ACC112 (cell line): Measurements from ENCODE around the gene CALHM1.

Source experiments
- H2AFZ ChIP-seq: fragments of 200-600 bp; sonication (generic); one replicate; pipeline ENCODE4 v1.6.0; 2017; ENCODE audit warnings: antibody characterized with exemption, low read length; ENCODE audit not compliant: unreplicated experiment
- H3K27ac ChIP-seq: fragments of 200-600 bp; sonication (generic); 2 replicates; pipeline ENCODE4 v1.5.1; 2014; ENCODE audit warnings: low read depth, mild to moderate bottlenecking, antibody characterized with exemption, low read length, moderate library complexity
- H3K27me3 ChIP-seq: fragments of 200-600 bp; sonication (generic); 2 replicates; pipeline ENCODE4 v1.6.1; 2014; ENCODE audit warnings: mild to moderate bottlenecking, antibody characterized with exemption, low read length, moderate library complexity, mixed read lengths; ENCODE audit not compliant: insufficient read depth
- H3K36me3 ChIP-seq: fragments of 200-600 bp; sonication (generic); 2 replicates; pipeline ENCODE4 v1.6.1; 2016; ENCODE audit warnings: mild to moderate bottlenecking, antibody characterized with exemption, low read length, moderate library complexity, mixed read lengths; ENCODE audit not compliant: insufficient read depth
- H3K4me1 ChIP-seq: fragments of 200-600 bp; sonication (generic); one replicate; pipeline ENCODE4 v1.6.1; 2016; ENCODE audit warnings: low read length, mixed read lengths; ENCODE audit not compliant: insufficient read depth, unreplicated experiment, control insufficient read depth
- H3K4me3 ChIP-seq: fragments of 200-600 bp; sonication (generic); 2 replicates; pipeline ENCODE4 v1.5.1; 2014; ENCODE audit warnings: mild to moderate bottlenecking, low read depth, low read length
- H3K79me2 ChIP-seq: fragments of 200-600 bp; sonication (generic); one replicate; pipeline ENCODE4 v1.6.0; 2016; ENCODE audit warnings: low read length; ENCODE audit not compliant: control insufficient read depth, unreplicated experiment, insufficient read depth

CALHM1 gene

GRCh38 chr10:103470761-103471653 is 12.3 kb upstream of the CALHM1 start:
- H2AFZ ChIP-seq, result no peak overlapping the region
- no peaks in the 10 kb centered on the region for H3K36me3 ChIP-seq
- H3K27me3 ChIP-seq, result no peaks in the 10 kb centered on the region
- H3K4me3 ChIP-seq, result no peak overlapping the region
- H3K27ac ChIP-seq, result no peak overlapping the region
- H3K4me1 ChIP-seq, result peaks cover 15% of the 10 kb centered on the region
- no peaks in the 10 kb centered on the region for H3K79me2 ChIP-seq

DNA sequence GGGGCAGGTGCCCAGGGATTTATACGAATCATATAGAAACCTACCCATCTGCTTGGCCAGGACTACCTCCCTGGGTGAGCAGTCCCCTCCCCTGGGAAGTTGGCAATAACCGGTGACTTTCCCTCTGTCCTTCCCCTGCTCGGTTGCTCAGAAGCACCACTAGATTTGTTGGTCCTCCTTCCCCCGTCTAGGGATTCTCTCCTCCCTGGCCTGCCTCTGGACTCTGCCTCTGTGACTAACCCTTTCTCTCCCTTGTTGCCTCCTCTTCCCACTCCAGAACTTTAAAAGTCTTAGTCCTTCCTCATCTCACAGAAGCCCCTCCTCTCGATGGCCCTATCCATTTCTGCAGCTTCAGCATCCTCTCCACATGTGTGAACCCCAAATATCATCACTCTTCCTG is 10.5 kb upstream of the CALHM1 start:
- no peak overlapping the region for H2AFZ ChIP-seq
- H3K27ac ChIP-seq, result no peak overlapping the region
- no peaks in the 10 kb centered on the region for H3K27me3 ChIP-seq
- H3K4me1 ChIP-seq, result peaks cover 15% of the 10 kb centered on the region
- no peak overlapping the region for H3K4me3 ChIP-seq
- H3K79me2 ChIP-seq, result no peaks in the 10 kb centered on the region
- no peaks in the 10 kb centered on the region for H3K36me3 ChIP-seq

DNA sequence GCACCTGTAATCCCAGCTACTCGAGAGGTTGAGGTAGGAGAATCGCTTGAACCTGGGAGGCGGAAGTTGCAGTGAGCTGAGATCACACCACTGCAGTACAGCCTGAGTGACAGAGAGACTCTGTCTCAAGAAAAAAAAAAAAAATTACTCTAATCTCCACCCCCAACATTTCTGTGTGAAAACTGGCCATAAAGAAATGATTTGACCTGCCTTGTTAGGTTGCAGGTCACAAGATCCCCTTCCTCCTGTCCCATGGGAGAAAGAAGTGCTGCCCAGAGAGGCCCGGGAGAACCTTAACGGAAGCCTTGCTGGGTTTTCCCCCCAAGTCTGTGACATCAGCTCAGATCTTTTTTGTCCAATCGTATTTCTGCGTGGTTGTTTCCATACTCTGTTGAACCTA is 8.7 kb upstream of the CALHM1 start:
- H3K79me2 ChIP-seq, result no peaks in the 10 kb centered on the region
- no peaks in the 10 kb centered on the region for H3K36me3 ChIP-seq
- no peak overlapping the region for H3K4me3 ChIP-seq
- no peaks in the 10 kb centered on the region for H3K27me3 ChIP-seq
- H3K27ac ChIP-seq, result no peak overlapping the region
- H2AFZ ChIP-seq, result no peak overlapping the region
- peaks cover 18% of the 10 kb centered on the region for H3K4me1 ChIP-seq

DNA sequence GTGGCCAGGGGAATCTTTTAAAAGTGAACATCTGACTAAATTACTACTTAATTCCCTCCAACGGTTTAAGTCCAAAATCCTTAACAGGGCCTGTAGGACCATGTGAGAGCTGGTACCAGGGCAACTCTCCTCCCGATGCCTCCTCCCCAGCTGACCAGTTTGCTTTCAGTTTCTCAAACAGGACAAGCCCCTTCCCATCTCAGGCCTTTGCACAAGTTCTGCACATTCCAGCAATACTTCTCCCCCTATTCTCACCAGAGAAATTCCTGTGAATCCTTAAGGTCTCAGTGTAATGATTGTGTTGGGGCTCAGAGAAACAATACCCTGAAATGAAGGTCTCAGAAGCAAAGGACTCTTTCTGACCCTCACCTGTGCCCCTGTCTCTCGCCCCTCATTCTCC is 8.0 kb upstream of the CALHM1 start:
- H2AFZ ChIP-seq, result no peak overlapping the region
- H3K27me3 ChIP-seq, result no peaks in the 10 kb centered on the region
- H3K27ac ChIP-seq, result no peak overlapping the region
- H3K4me3 ChIP-seq, result no peak overlapping the region
- no peaks in the 10 kb centered on the region for H3K79me2 ChIP-seq
- no peaks in the 10 kb centered on the region for H3K36me3 ChIP-seq
- H3K4me1 ChIP-seq, result peaks cover 14% of the 10 kb centered on the region

DNA sequence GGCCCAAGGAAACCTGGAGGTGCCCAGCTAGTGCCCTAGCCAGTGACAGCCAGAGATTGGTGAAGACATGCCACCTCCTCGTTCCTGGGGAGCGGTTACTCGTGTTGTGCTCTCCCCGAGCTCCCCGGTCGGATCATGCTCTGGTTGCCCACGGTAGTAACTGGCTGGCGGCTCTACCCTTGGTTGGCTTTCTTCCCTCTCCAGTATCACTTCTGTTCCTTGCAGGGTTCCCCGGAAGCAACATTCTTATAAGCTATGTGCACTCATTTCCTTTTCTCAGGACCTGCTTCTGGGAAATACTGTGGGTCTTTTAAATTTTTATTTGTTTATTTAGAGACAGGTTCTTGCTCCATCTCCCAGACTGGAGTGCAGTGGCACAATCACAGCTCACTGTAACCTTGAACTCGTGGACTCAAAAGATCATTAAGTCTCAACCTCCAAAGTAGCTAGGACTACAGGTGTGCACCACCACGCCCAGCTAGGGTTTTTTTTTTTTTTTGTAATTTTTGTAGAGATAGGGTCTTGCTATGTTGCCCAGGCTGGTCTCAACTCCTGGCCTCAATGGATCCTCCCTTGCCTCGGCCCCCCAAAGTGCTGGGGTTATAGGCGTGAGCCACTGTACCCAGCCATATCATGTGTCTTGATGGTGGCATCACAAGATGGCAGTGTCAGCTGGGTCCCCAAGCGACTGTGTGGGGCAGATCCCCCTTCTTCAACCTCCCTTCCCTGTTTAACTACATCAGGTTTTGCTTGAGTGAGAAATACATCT is 6.9 kb upstream of the CALHM1 start:
- Histone ChIP-seq H3K4me1 (peaks cover 3% of the 10 kb centered on the region), H3K4me3 (no peak overlapping the region), H3K36me3 (no peaks in the 10 kb centered on the region), H3K27ac (no peak overlapping the region), H2AFZ (no peak overlapping the region), H3K27me3 (no peaks in the 10 kb centered on the region), H3K79me2 (no peaks in the 10 kb centered on the region)

DNA sequence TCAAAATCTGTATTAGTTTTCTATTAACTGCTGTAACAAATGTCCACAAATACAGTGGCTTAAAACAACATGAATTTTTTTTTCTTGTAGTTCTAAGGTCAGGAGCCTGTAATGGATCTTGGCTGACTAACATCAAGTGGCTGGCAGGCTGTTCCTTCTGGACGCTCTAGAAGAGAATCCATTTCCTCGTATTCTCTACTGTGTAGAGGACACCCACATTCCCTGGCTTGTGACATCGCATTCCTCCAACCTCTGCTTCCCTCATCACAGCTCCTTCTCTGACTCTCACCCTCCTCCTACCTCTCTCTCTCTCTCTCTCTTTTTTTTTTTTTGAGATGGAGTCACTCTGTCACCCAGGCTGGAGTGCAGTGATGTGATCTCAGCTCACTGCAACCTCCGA is 4.8 kb upstream of the CALHM1 start:
- Histone ChIP-seq H3K27ac (no peak overlapping the region), H2AFZ (no peak overlapping the region), H3K4me1 (peaks cover 3% of the 10 kb centered on the region), H3K36me3 (no peaks in the 10 kb centered on the region), H3K27me3 (no peaks in the 10 kb centered on the region), H3K79me2 (no peaks in the 10 kb centered on the region), H3K4me3 (no peak overlapping the region)

DNA sequence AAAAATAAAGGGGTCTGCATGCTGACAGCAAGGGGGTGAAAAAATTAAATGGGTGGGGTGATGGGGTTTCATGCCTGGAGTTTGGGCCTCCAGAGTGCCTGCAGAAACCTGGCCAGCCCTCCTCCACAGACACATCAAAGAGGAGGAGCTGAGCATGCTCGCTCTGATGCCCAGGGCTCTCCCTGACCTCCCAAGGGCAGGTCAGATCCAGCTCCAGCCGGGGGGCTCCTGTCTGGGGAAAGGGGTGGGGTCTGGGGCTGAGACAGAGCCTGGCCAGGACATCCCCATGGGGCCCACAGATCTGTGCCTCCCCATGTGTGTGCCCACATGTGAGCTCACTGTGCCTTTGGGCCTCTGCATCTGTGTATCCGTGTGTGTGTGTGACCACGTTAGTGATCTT is 915 bp upstream of the CALHM1 start:
- H3K4me3 ChIP-seq, result no peak overlapping the region

GRCh38 chr10:103457896-103458583 is 660 bp downstream of the CALHM1 start:
- H3K4me1 ChIP-seq, result peaks cover under 1% of the 10 kb centered on the region
- no peak overlapping the region for H3K4me3 ChIP-seq
- no peaks in the 10 kb centered on the region for H3K79me2 ChIP-seq
- no peaks in the 10 kb centered on the region for H3K27me3 ChIP-seq
- no peak overlapping the region for H3K27ac ChIP-seq
- H2AFZ ChIP-seq, result no peak overlapping the region
- no peaks in the 10 kb centered on the region for H3K36me3 ChIP-seq

More for the DNA sequence above, 915 bp upstream of the CALHM1 start:
- no peak overlapping the region for H3K27ac ChIP-seq
- no peaks in the 10 kb centered on the region for H3K36me3 ChIP-seq
- no peaks in the 10 kb centered on the region for H3K79me2 ChIP-seq
- H3K27me3 ChIP-seq, result no peaks in the 10 kb centered on the region
- peaks cover 3% of the 10 kb centered on the region for H3K4me1 ChIP-seq
- H2AFZ ChIP-seq, result no peak overlapping the region

GRCh38 chr10:103457176-103457712 is 1.5 kb downstream of the CALHM1 start:
- Histone ChIP-seq H3K79me2 (no peaks in the 10 kb centered on the region), H3K27ac (no peak overlapping the region), H3K27me3 (no peaks in the 10 kb centered on the region), H3K4me3 (no peak overlapping the region), H2AFZ (no peak overlapping the region), H3K4me1 (peaks cover 8% of the 10 kb centered on the region), H3K36me3 (no peaks in the 10 kb centered on the region)

DNA sequence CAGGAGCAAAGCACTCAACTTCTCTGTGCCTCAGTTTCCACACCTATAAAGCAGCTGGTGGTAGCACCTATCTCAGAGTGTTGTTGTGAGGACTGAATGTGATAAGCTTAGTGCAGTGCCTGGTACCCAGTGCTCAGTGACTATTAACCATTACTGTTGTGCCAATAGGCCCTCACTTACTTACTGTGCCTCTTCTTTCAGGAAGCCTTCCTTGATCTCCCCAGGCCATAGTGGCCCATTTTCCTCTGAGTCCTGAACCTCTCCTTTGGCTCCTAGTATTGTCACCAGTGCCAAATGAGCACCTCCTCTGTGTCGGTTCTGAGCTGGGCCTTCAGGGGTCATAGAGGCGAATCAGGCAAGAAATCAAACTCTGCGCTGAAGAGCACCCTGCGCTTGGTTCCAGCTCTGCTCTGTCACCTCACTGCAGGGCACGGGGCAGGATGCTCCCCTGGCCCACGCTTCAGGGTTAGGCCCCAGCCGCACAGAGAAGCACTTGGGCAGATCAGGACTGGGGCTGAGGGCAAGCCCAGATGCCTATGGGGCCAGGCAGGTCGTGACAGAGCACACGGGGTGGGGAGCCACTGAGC is 2.5 kb downstream of the CALHM1 start:
- H3K4me1 ChIP-seq, result peaks cover 8% of the 10 kb centered on the region

More for the DNA sequence above, 2.5 kb downstream of the CALHM1 start:
- Histone ChIP-seq H3K4me3 (no peak overlapping the region), H2AFZ (no peak overlapping the region), H3K27me3 (no peaks in the 10 kb centered on the region), H3K27ac (no peak overlapping the region), H3K79me2 (no peaks in the 10 kb centered on the region), H3K36me3 (no peaks in the 10 kb centered on the region)
